A673 (cell line): ENCODE data around the gene LONP1. TPM values are rescaled to one million over a fixed set of nuclear protein-coding genes. Genes with fewer than 3 reads are reported as not detected.

Experiments used
- BruUV-seq: library from RNA; stranded (reverse); fragments of 400-500 nt; replicated peaks from 2 replicates; lab custom pipeline; 2021; lab: Mats Ljungman, UMichigan
- CTCF ChIA-PET: fragments of 300-600 bp; sonication (Branson Sonifier 250); formaldehyde crosslinking; loops from one replicate; lab custom pipeline; 2022; ENCODE audit warnings: antibody characterized with exemption; lab: Charles Lee
- POLR2A ChIA-PET: fragments of 300-600 bp; sonication (Branson Sonifier 250); formaldehyde crosslinking; loops from one replicate; lab custom pipeline; 2022; ENCODE audit warnings: antibody characterized with exemption; ENCODE audit not compliant: low non-redundant PET; lab: Charles Lee
- DNase-seq: peaks from one replicate; pipeline ENCODE4 v3.0.0-alpha.2; 2015; ENCODE audit warnings: low spot score
- H3K27ac ChIP-seq: fragments of 200-600 bp; sonication (generic); 2 replicates; pipeline ENCODE4 v1.5.1; 2016; ENCODE audit warnings: mixed run types, low read depth, mild to moderate bottlenecking, mixed read lengths, antibody characterized with exemption, low read length; ENCODE audit not compliant: poor library complexity, severe bottlenecking
- H3K27me3 ChIP-seq: fragments of 200-600 bp; sonication (generic); replicated peaks from 2 replicates; pipeline ENCODE4 v1.6.1; 2017; ENCODE audit warnings: mixed run types, low read depth, mild to moderate bottlenecking, mixed read lengths, antibody characterized with exemption, low read length; ENCODE audit not compliant: insufficient read depth, poor library complexity
- H3K36me3 ChIP-seq: fragments of 200-600 bp; sonication (generic); 2 replicates; pipeline ENCODE4 v1.6.1; 2016; ENCODE audit warnings: mixed run types, mild to moderate bottlenecking, mixed read lengths, antibody characterized with exemption, low read length; ENCODE audit not compliant: insufficient read depth, poor library complexity, severe bottlenecking
- H3K4me1 ChIP-seq: fragments of 200-600 bp; sonication (generic); 2 replicates; pipeline ENCODE4 v1.6.1; 2017; ENCODE audit warnings: mixed run types, mild to moderate bottlenecking, mixed read lengths, antibody characterized with exemption, low read length; ENCODE audit not compliant: insufficient read depth, poor library complexity, severe bottlenecking
- H3K4me3 ChIP-seq: fragments of 200-600 bp; sonication (generic); 2 replicates; pipeline ENCODE4 v1.5.1; 2016; ENCODE audit warnings: low read depth, mixed run types, mild to moderate bottlenecking, mixed read lengths, low read length; ENCODE audit not compliant: poor library complexity, severe bottlenecking
- H3K9me3 ChIP-seq: fragments of 200-600 bp; sonication (generic); 2 replicates; pipeline ENCODE4 v1.6.1; 2016; ENCODE audit warnings: mixed run types, low read depth, mild to moderate bottlenecking, mixed read lengths, antibody characterized with exemption, low read length; ENCODE audit not compliant: poor library complexity, severe bottlenecking
- EZH2 ChIP-seq: fragments of 200-600 bp; sonication (generic); IDR thresholded peaks from 2 replicates; pipeline ENCODE4 v1.6.1; 2017; ENCODE audit warnings: borderline replicate concordance, low read depth, mild to moderate bottlenecking, mixed read lengths, antibody characterized with exemption, low read length; ENCODE audit not compliant: poor library complexity, severe bottlenecking
- intact Hi-C: fragments of 100-400 bp; cut with micrococcal nuclease; formaldehyde crosslinking; loops from one replicate; pipeline ENCODE4 v1.10.0; 2022; ENCODE audit not compliant: unreplicated experiment
- total RNA-seq: library from RNA; stranded (reverse); gene quantifications from 2 replicates; pipeline ENCODE4 v1.2.3, GENCODE V29; 2021
- TF ChIP-seq, protein P1 (sequence below): fragments of 300-800, 200-600 bp; sonication (generic); conservative IDR thresholded peaks from 2 replicates; pipeline ENCODE4 v1.5.1; 2017; ENCODE audit warnings: low read depth, mild to moderate bottlenecking, antibody characterized with exemption, low read length, moderate library complexity, mixed read lengths

The LONP1 gene
- total RNA-seq, 1 experiment from 2014 or later, result 152 TPM

DNA sequence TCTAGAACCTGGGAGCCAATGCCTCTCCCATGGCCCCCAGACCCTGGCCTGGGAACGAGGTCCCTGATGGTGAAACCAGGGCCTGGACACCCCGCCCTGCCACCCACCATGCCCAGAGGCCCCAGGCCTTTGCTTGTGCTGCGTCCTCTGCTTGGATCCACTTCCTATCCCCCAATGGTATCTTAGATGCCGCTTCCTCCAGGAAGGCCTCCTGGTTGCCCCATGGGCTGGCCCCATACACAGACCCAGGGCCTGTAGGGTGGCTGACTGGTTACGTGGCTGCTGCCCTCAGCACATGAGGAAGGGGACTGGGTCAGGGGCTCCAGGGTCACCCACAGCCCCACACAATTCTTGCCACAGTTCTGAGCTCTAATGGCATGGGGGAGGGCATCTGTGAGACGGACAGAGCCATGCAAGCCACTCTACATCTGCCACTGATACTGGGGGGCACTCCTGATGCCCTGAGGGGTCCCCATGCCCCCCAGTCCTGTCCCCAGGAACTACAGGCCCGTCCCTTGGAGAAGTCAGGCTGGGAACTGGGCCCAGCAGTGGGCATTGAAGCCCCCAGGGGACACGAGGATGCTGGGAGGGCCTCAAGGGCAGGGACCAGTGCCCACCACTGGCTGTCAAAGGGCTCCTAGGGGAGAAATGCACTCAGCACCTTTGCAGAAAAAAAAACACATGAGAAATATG is 24.8 kb downstream of the LONP1 start:
- Histone ChIP-seq H3K4me1 (peaks cover 8% of the 10 kb centered on the region), H3K36me3 (peaks cover 83% of the 10 kb centered on the region), H3K27me3 (no peaks in the 10 kb centered on the region), H3K9me3 (no peaks in the 10 kb centered on the region), H3K27ac (no peak overlapping the region), H3K4me3 (no peak overlapping the region)
- no TSS peak for BruUV-seq
- POLR2A ChIA-PET, result interaction anchor here (0.6 kb wide), 1 partner anchor 21 kb away, joined by 3 read pairs; no protein-coding TSS in a partner anchor
- TF ChIP-seq EZH2, result no peak
- TF ChIP-seq, protein P1, sequence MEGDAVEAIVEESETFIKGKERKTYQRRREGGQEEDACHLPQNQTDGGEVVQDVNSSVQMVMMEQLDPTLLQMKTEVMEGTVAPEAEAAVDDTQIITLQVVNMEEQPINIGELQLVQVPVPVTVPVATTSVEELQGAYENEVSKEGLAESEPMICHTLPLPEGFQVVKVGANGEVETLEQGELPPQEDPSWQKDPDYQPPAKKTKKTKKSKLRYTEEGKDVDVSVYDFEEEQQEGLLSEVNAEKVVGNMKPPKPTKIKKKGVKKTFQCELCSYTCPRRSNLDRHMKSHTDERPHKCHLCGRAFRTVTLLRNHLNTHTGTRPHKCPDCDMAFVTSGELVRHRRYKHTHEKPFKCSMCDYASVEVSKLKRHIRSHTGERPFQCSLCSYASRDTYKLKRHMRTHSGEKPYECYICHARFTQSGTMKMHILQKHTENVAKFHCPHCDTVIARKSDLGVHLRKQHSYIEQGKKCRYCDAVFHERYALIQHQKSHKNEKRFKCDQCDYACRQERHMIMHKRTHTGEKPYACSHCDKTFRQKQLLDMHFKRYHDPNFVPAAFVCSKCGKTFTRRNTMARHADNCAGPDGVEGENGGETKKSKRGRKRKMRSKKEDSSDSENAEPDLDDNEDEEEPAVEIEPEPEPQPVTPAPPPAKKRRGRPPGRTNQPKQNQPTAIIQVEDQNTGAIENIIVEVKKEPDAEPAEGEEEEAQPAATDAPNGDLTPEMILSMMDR, result no peak
- DNase-seq, result no peak
- intact Hi-C loops, result no loop called here
- CTCF ChIA-PET, result no interaction called here

DNA sequence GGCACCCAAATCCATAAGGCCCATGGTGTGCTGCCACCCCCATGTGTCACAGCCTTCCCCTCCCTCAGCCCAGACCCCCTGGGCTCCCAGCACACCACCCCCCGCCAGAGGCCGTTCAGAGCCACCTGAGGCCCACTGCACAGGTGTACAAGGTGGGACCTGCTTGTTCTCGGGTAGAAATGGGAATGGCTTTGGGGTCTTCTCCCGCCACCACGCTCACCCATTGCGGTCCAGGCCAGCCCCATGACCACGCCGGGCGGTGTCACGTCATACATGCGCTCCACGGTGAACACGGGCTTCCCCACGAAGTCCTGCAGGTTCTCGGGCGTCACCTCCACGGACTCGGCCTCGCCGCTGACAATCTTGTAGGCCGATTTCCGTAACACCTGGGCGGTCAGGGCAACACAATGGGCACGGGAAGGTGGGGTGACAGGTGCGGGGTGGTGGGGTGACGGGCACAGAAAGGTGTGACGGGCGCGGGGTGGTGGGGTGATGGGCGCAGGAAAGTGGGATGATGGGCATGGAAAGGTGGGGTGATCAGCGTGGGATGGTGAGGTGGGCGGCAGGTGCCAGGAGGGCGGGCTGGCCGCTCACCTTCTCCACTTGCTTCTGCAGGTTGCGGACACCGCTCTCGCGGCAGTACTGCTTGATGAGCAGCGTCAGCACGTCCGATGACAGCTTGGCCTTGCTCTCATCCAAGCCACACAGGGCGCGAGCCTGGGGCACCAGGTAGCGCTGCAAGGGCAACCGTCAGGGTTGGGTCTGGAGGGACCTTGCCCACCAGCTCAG is 25.6 kb downstream of the LONP1 start:
- Histone ChIP-seq H3K27me3 (no peaks in the 10 kb centered on the region), H3K36me3 (peaks cover 76% of the 10 kb centered on the region), H3K9me3 (no peaks in the 10 kb centered on the region), H3K27ac (no peak overlapping the region), H3K4me1 (peaks cover 8% of the 10 kb centered on the region), H3K4me3 (no peak overlapping the region)
- BruUV-seq, result no TSS peak
- ChIA-PET CTCF (no interaction called here), POLR2A (interaction anchor here (0.6 kb wide), 1 partner anchor 22 kb away, joined by 3 read pairs; no protein-coding TSS in a partner anchor)
- intact Hi-C loops, result no loop called here
- no peak for TF ChIP-seq EZH2
- TF ChIP-seq, protein P1, result no peak
- no peak for DNase-seq

DNA sequence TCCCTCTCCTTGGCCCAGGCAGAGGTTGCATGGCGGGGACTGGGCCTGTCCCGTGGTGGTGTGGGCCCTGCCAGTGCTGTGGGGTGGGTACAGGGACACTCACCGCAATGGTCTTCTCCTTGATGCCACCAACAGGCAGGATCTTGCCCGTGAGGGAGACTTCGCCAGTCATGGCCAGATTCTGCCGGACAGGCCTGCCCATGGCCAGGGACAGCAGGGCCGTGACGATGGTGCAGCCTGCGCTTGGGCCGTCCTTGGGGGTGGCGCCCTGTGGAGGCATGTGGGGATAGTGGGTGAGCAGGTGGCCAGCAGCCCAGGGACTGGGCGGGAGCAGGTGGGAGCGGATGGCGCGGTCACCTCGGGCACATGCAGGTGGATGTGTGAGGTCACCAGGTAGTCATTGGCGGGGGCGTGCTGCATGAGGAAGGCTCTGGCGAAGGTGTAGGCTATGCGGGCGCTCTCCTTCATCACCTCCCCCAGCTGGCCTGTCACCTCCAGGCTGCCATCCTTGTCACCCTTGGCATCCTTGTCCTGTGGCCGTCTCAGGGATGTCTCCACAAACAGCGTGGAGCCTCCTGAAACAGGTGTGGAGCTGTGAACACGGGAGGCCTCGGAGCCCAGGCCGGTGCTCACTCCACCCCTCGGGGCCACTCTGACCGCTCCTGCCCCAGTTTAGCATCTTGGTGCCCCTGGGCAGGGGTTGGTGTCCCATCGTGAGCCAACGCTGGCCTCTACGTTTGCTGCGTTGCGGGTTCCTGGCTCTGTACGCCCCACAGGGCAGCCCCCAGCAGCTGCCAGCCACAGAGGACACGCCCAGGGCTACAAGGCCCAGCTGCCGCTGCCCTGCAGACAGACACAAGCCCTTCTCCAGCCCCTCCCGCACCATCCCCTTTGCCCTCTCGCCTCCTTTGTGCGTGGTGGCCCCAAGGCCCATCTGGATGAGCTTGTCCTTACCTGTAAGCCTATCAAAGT is 26.5 kb downstream of the LONP1 start:
- H3K36me3 ChIP-seq, result peaks cover 67% of the 10 kb centered on the region
- CTCF ChIA-PET, result no interaction called here

More for the DNA sequence above, 26.5 kb downstream of the LONP1 start:
- H3K9me3 ChIP-seq, result no peaks in the 10 kb centered on the region
- no peak for DNase-seq
- intact Hi-C loops, result no loop called here
- no peaks in the 10 kb centered on the region for H3K27me3 ChIP-seq
- POLR2A ChIA-PET, result no interaction called here
- TF ChIP-seq EZH2, result no peak
- TF ChIP-seq, protein P1, result no peak
- peaks cover 8% of the 10 kb centered on the region for H3K4me1 ChIP-seq
- no peak overlapping the region for H3K27ac ChIP-seq
- H3K4me3 ChIP-seq, result no peak overlapping the region
- no TSS peak for BruUV-seq
